Neural progenitor cell (in vitro differentiated cells): Measurements from ENCODE around the gene ANK3. TPM values are rescaled to one million over a fixed set of nuclear protein-coding genes. Genes with fewer than 3 reads are reported as not detected.

Experiments
- DNase-seq: peaks from one replicate; pipeline ENCODE4 v3.0.0-alpha.2; 2016; ENCODE audit warnings: low spot score
- H2AFZ ChIP-seq: fragments of 200-600 bp; sonication (generic); replicated peaks from 2 replicates; pipeline ENCODE4 v1.6.1; 2016; ENCODE audit warnings: antibody characterized with exemption
- H3F3A ChIP-seq: fragments of 200-600 bp; sonication (generic); 2 replicates; pipeline ENCODE4 v1.6.1; 2016; ENCODE audit warnings: antibody characterized with exemption, low read depth
- H3K27ac ChIP-seq: fragments of 200-600 bp; sonication (generic); 2 replicates; pipeline ENCODE4 v1.5.1; 2016; ENCODE audit warnings: mild to moderate bottlenecking
- H3K27me3 ChIP-seq: fragments of 200-600 bp; sonication (generic); 2 replicates; pipeline ENCODE4 v1.6.1; 2016; ENCODE audit warnings: mild to moderate bottlenecking, moderate library complexity
- H3K36me3 ChIP-seq: fragments of 200-600 bp; sonication (generic); 2 replicates; pipeline ENCODE4 v1.5.1; 2016
- H3K4me1 ChIP-seq: fragments of 200-600 bp; sonication (generic); 2 replicates; pipeline ENCODE4 v1.6.1; 2016; ENCODE audit warnings: mixed run types
- H3K4me2 ChIP-seq: fragments of 200-600 bp; sonication (generic); 2 replicates; pipeline ENCODE4 v1.6.1; 2016
- H3K4me3 ChIP-seq: fragments of 200-600 bp; sonication (generic); 2 replicates; pipeline ENCODE4 v1.5.1; 2016
- H3K79me2 ChIP-seq: fragments of 200-600 bp; sonication (generic); 2 replicates; pipeline ENCODE4 v1.6.1; 2016; ENCODE audit warnings: low read depth
- H3K9ac ChIP-seq: fragments of 200-600 bp; sonication (generic); 2 replicates; pipeline ENCODE4 v1.6.1; 2016
- H3K9me3 ChIP-seq: fragments of 200-600 bp; sonication (generic); 2 replicates; pipeline ENCODE4 v1.5.1; 2016; ENCODE audit warnings: low read depth
- H4K20me1 ChIP-seq: fragments of 200-600 bp; sonication (generic); 2 replicates; pipeline ENCODE4 v1.6.1; 2016; ENCODE audit warnings: low read depth
- H3K27ac Mint-ChIP-seq: 3 replicates; pipeline ENCODE4 v1.8.0; 2021; ENCODE audit warnings: mixed read lengths
- H3K27me3 Mint-ChIP-seq: 2 replicates; pipeline ENCODE4 v1.8.0; 2022; ENCODE audit warnings: low read depth, mild to moderate bottlenecking, inconsistent platforms, moderate library complexity, mixed read lengths; ENCODE audit not compliant: insufficient read depth
- H3K36me3 Mint-ChIP-seq: 3 replicates; pipeline ENCODE4 v1.8.0; 2021; ENCODE audit warnings: mixed read lengths
- H3K4me1 Mint-ChIP-seq: 3 replicates; pipeline ENCODE4 v1.8.0; 2021; ENCODE audit warnings: mixed read lengths
- H3K4me3 Mint-ChIP-seq: 3 replicates; pipeline ENCODE4 v1.8.0; 2021; ENCODE audit warnings: mild to moderate bottlenecking, moderate library complexity, mixed read lengths
- H3K9me3 Mint-ChIP-seq: 3 replicates; pipeline ENCODE4 v1.8.0; 2020; ENCODE audit warnings: mixed read lengths
- CTCF ChIP-seq: fragments of 200-600 bp; sonication (generic); IDR thresholded peaks from 2 replicates; pipeline ENCODE4 v1.5.1; 2017; ENCODE audit warnings: antibody characterized with exemption, mild to moderate bottlenecking
- EZH2 ChIP-seq: fragments of 200-600 bp; sonication (generic); IDR thresholded peaks from 2 replicates; pipeline ENCODE4 v1.6.1; 2017; ENCODE audit warnings: antibody characterized with exemption, mild to moderate bottlenecking, moderate library complexity
- EZH2phosphoT487 ChIP-seq: fragments of 200-600 bp; sonication (generic); IDR thresholded peaks from 2 replicates; pipeline ENCODE4 v1.6.1; 2017; ENCODE audit warnings: antibody characterized with exemption
- total RNA-seq: library from RNA; depleted of rRNA; stranded (reverse); fragments of >200 nt; gene quantifications from 2 replicates; pipeline ENCODE4 v1.2.3, GENCODE V29; 2015; ENCODE audit warnings: low replicate concordance

ANK3 gene
- total RNA-seq, 1 donor from 2014 or later = 54.1 TPM

GRCh38 chr10:59997827-59998525 is 391.7 kb downstream of the ANK3 start:
- H3K27ac Mint-ChIP-seq = no peak overlapping the region
- no peak overlapping the region for H3K4me2 ChIP-seq

GRCh38 chr10:59995862-59996261 is 393.8 kb downstream of the ANK3 start:
- H3K79me2 ChIP-seq = no peaks in the 10 kb centered on the region
- no peaks in the 10 kb centered on the region for H3F3A ChIP-seq
- no peaks in the 10 kb centered on the region for H3K9me3 ChIP-seq
- Mint-ChIP-seq H3K4me3 (no peak overlapping the region), H3K27me3 (no peaks in the 10 kb centered on the region), H3K4me1 (peaks cover 7% of the 10 kb centered on the region), H3K9me3 (peaks cover 5% of the 10 kb centered on the region), H3K36me3 (no peaks in the 10 kb centered on the region), H3K27ac (no peak overlapping the region)
- H3K4me3 ChIP-seq = no peak overlapping the region
- H3K36me3 ChIP-seq = no peaks in the 10 kb centered on the region
- H3K9ac ChIP-seq = no peak overlapping the region
- H3K27me3 ChIP-seq = no peaks in the 10 kb centered on the region
- no peak overlapping the region for H3K27ac ChIP-seq
- no peak for TF ChIP-seq EZH2phosphoT487
- TF ChIP-seq EZH2 = no peak
- no peak for TF ChIP-seq CTCF
- H4K20me1 ChIP-seq = no peaks in the 10 kb centered on the region
- no peak overlapping the region for H3K4me2 ChIP-seq
- no peaks in the 10 kb centered on the region for H3K4me1 ChIP-seq
- no peak overlapping the region for H2AFZ ChIP-seq
- DNase-seq = no peak

More at GRCh38 chr10:59997827-59998525, 391.7 kb downstream of the ANK3 start:
- H3K4me1 Mint-ChIP-seq = no peaks in the 10 kb centered on the region
- H3K9ac ChIP-seq = no peak overlapping the region
- H3K4me3 ChIP-seq = no peak overlapping the region
- H3K36me3 ChIP-seq = no peaks in the 10 kb centered on the region
- H3K9me3 ChIP-seq = no peaks in the 10 kb centered on the region
- peaks cover 5% of the 10 kb centered on the region for H3K9me3 Mint-ChIP-seq
- no peaks in the 10 kb centered on the region for H3K4me1 ChIP-seq
- H3K27me3 ChIP-seq = no peaks in the 10 kb centered on the region
- TF ChIP-seq CTCF (no peak), EZH2phosphoT487 (no peak), EZH2 (no peak)
- no peak overlapping the region for H2AFZ ChIP-seq
- no peaks in the 10 kb centered on the region for H3K27me3 Mint-ChIP-seq
- no peak for DNase-seq
- H4K20me1 ChIP-seq = no peaks in the 10 kb centered on the region
- H3K4me3 Mint-ChIP-seq = no peak overlapping the region
- no peak overlapping the region for H3K27ac ChIP-seq
- H3K79me2 ChIP-seq = no peaks in the 10 kb centered on the region
- no peaks in the 10 kb centered on the region for H3K36me3 Mint-ChIP-seq
- H3F3A ChIP-seq = peaks cover 2% of the 10 kb centered on the region

GRCh38 chr10:59993931-59994330 is 395.7 kb downstream of the ANK3 start:
- Histone ChIP-seq H3K27me3 (no peaks in the 10 kb centered on the region), H3K4me1 (no peaks in the 10 kb centered on the region), H3K27ac (no peak overlapping the region), H3K9ac (no peak overlapping the region), H3F3A (no peaks in the 10 kb centered on the region), H3K4me2 (no peak overlapping the region), H3K79me2 (no peaks in the 10 kb centered on the region), H3K36me3 (no peaks in the 10 kb centered on the region), H4K20me1 (no peaks in the 10 kb centered on the region), H3K9me3 (no peaks in the 10 kb centered on the region), H2AFZ (no peak overlapping the region), H3K4me3 (no peak overlapping the region)
- no peak for DNase-seq
- Mint-ChIP-seq H3K4me1 (peaks cover 7% of the 10 kb centered on the region), H3K27ac (no peak overlapping the region), H3K27me3 (no peaks in the 10 kb centered on the region), H3K36me3 (no peaks in the 10 kb centered on the region), H3K9me3 (peaks cover 2% of the 10 kb centered on the region), H3K4me3 (no peak overlapping the region)
- no peak for TF ChIP-seq EZH2
- TF ChIP-seq EZH2phosphoT487 = no peak
- no peak for TF ChIP-seq CTCF
